Measurements from ENCODE around the gene DPEP1. TPM values are rescaled to one million over a fixed set of nuclear protein-coding genes. Genes with fewer than 3 reads are reported as not detected.

DPEP1 gene
- total RNA-seq, 1 experiment from 2014 or later: 1.7 TPM

GRCh38 chr16:89618109-89618998, 4.9 kb downstream of the DPEP1 start:
- H3K36me3 ChIP-seq (ENCODE audit: insufficient read depth, low read length): no peaks in the 10 kb centered on the region
- H3K79me2 ChIP-seq (ENCODE audit: low read length): no peaks in the 10 kb centered on the region
- H3K27me3 ChIP-seq (ENCODE audit: low read length): no peaks in the 10 kb centered on the region
- no peaks in the 10 kb centered on the region for H3K9me3 ChIP-seq (ENCODE audit: low read length)
- H3K27ac ChIP-seq (ENCODE audit: low read length): no peak overlapping the region
- no peaks in the 10 kb centered on the region; the same call in 1 of the 2 replicates for H4K20me1 ChIP-seq (ENCODE audit: insufficient read depth, low read depth, low read length)
- H3K4me2 ChIP-seq (ENCODE audit: low read depth, low read length, poor library complexity, severe bottlenecking): no peak overlapping the region
- H3K9ac ChIP-seq (ENCODE audit: low read length): no peak overlapping the region
- H3K4me1 ChIP-seq (ENCODE audit: low read length): peaks cover 9% of the 10 kb centered on the region
- H3K9me2 ChIP-seq (replicated peaks; ENCODE audit: insufficient read depth, low read length): no peaks in the 10 kb centered on the region
- no peak overlapping the region for H2AFZ ChIP-seq (ENCODE audit: low read length)
- DNase-seq: no peak
- H3K4me3 ChIP-seq (ENCODE audit: low read length): no peak overlapping the region

DNA sequence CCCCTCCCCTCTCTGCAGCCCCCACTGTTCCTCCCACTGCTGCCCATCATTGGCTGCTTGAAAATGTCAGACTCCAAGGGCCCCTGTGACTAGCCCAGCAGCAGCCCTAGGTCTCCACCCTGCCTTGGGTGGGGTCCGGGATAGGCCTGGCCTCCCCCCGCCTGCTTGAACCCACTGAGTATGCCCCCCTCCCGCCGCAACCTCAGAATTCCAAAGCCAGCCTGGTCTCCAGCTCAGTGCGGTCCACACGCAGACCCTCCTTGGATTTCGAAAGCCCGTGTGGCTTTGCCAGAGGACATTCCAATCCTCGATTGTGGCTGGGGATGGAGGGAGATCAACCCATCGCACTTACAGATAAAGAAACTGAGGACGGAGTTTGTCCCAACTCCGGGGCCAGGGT, 6.4 kb downstream of the DPEP1 start:
- Histone ChIP-seq H3K9me2 (replicated peaks; ENCODE audit: insufficient read depth, low read length) (no peaks in the 10 kb centered on the region), H3K4me2 (ENCODE audit: low read depth, low read length, poor library complexity, severe bottlenecking) (no peak overlapping the region), H3K4me1 (ENCODE audit: low read length) (peaks cover 9% of the 10 kb centered on the region), H3K27ac (ENCODE audit: low read length) (no peak overlapping the region), H3K36me3 (ENCODE audit: insufficient read depth, low read length) (no peaks in the 10 kb centered on the region), H3K9me3 (ENCODE audit: low read length) (no peaks in the 10 kb centered on the region), H4K20me1 (ENCODE audit: insufficient read depth, low read depth, low read length) (no peaks in the 10 kb centered on the region; the same call in 1 of the 2 replicates), H2AFZ (ENCODE audit: low read length) (no peak overlapping the region), H3K27me3 (ENCODE audit: low read length) (no peaks in the 10 kb centered on the region), H3K4me3 (ENCODE audit: low read length) (no peak overlapping the region), H3K9ac (ENCODE audit: low read length) (no peak overlapping the region), H3K79me2 (ENCODE audit: low read length) (no peaks in the 10 kb centered on the region)
- no peak for DNase-seq

GRCh38 chr16:89620406-89620841, 7.0 kb downstream of the DPEP1 start:
- H2AFZ ChIP-seq (ENCODE audit: low read length): no peak overlapping the region; the same call in 1 of the 2 replicates
- no peaks in the 10 kb centered on the region for H3K36me3 ChIP-seq (ENCODE audit: insufficient read depth, low read length)
- H3K4me2 ChIP-seq (ENCODE audit: low read depth, low read length, poor library complexity, severe bottlenecking): peak overlapping the region; percentile 2
- no peaks in the 10 kb centered on the region for H3K27me3 ChIP-seq (ENCODE audit: low read length)
- no peak overlapping the region for H3K4me3 ChIP-seq (ENCODE audit: low read length)
- no peaks in the 10 kb centered on the region for H3K9me2 ChIP-seq (replicated peaks; ENCODE audit: insufficient read depth, low read length)
- no peaks in the 10 kb centered on the region for H3K79me2 ChIP-seq (ENCODE audit: low read length)
- H3K4me1 ChIP-seq (ENCODE audit: low read length): peaks cover 9% of the 10 kb centered on the region
- no peaks in the 10 kb centered on the region for H3K9me3 ChIP-seq (ENCODE audit: low read length)
- no peaks in the 10 kb centered on the region; the same call in 1 of the 2 replicates for H4K20me1 ChIP-seq (ENCODE audit: insufficient read depth, low read depth, low read length)
- H3K9ac ChIP-seq (ENCODE audit: low read length): peak overlapping the region; percentile 33
- H3K27ac ChIP-seq (ENCODE audit: low read length): no peak overlapping the region
- peak; percentile 69 for DNase-seq

DNA sequence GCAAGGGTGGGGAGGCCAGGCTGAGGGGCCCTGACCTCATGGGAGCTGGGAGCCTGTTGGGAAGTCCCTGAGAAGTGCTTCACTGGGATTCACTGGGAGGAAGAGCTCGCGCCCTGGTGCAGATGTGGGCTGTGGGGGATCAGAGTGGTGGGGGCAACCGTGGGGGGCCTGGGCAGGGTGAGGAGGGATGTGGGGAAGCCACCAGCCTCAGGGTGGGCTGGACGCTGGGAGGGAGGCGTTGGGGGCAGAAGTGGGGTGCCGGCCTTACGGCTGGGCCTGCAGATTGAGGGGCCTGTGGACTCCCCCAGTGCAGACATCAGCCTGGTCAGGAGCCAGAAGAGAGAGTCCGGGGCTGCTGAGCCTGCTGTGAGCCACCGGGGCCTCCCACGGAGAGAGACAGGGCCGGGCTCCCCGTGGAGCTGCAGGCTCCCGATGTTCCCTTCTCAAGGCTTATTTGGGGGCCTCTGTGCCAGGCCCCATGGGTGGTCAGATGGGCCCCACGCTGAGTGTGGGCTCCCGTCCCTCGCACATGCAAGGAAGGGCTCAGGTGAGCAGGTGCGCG, 7.8 kb downstream of the DPEP1 start:
- Histone ChIP-seq H3K27ac (ENCODE audit: low read length) (no peak overlapping the region), H3K4me1 (ENCODE audit: low read length) (peaks cover 9% of the 10 kb centered on the region), H4K20me1 (ENCODE audit: insufficient read depth, low read depth, low read length) (no peaks in the 10 kb centered on the region; the same call in 1 of the 2 replicates), H3K27me3 (ENCODE audit: low read length) (no peaks in the 10 kb centered on the region), H2AFZ (ENCODE audit: low read length) (no peak overlapping the region), H3K4me2 (ENCODE audit: low read depth, low read length, poor library complexity, severe bottlenecking) (no peak overlapping the region), H3K9ac (ENCODE audit: low read length) (no peak overlapping the region), H3K9me2 (replicated peaks; ENCODE audit: insufficient read depth, low read length) (no peaks in the 10 kb centered on the region), H3K9me3 (ENCODE audit: low read length) (no peaks in the 10 kb centered on the region), H3K36me3 (ENCODE audit: insufficient read depth, low read length) (no peaks in the 10 kb centered on the region), H3K79me2 (ENCODE audit: low read length) (no peaks in the 10 kb centered on the region), H3K4me3 (ENCODE audit: low read length) (no peak overlapping the region)
- DNase-seq: no peak

DNA sequence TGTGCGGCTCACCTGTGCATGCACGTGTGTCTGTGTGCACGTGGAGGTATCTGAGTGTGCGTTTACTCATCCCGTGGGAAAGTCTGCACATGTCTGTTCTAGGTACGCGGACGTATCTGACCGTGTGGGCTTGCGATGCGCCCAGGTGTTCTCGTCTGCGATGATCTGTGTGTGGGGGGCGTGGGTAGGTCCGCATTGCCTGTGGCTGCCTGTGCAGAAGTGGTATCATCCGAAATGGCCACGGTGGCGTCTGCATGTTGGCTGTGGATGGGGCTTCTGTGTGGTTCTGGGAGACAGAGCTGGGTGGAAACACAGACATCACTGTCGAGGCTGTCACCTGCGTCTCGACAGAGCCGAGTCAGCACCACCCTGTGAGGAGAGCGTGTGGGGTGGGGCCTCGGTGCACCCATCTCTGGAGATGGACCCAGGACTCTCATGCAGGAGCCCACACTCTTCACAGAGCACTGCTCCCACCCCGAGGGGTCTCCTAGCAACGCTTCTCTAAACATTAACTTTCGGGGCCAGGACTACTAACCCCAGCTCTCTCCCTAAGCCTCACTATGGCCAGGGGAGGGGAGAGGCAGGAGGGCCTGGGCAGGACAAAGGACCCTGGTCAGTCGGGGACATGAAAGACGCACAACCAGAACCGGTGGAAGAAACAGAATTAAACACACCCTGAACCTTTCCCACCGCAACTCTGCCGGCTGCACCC, 8.4 kb downstream of the DPEP1 start:
- peaks cover 9% of the 10 kb centered on the region for H3K4me1 ChIP-seq (ENCODE audit: low read length)
- no peak overlapping the region for H3K27ac ChIP-seq (ENCODE audit: low read length)
- H3K9me3 ChIP-seq (ENCODE audit: low read length): no peaks in the 10 kb centered on the region
- H3K9me2 ChIP-seq (replicated peaks; ENCODE audit: insufficient read depth, low read length): no peaks in the 10 kb centered on the region
- no peak overlapping the region for H3K4me3 ChIP-seq (ENCODE audit: low read length)
- H2AFZ ChIP-seq (ENCODE audit: low read length): no peak overlapping the region
- no peaks in the 10 kb centered on the region; the same call in 1 of the 2 replicates for H4K20me1 ChIP-seq (ENCODE audit: insufficient read depth, low read depth, low read length)
- H3K36me3 ChIP-seq (ENCODE audit: insufficient read depth, low read length): no peaks in the 10 kb centered on the region
- no peak overlapping the region for H3K4me2 ChIP-seq (ENCODE audit: low read depth, low read length, poor library complexity, severe bottlenecking)
- no peaks in the 10 kb centered on the region for H3K79me2 ChIP-seq (ENCODE audit: low read length)
- no peak overlapping the region for H3K9ac ChIP-seq (ENCODE audit: low read length)
- no peaks in the 10 kb centered on the region for H3K27me3 ChIP-seq (ENCODE audit: low read length)
- DNase-seq: no peak

DNA sequence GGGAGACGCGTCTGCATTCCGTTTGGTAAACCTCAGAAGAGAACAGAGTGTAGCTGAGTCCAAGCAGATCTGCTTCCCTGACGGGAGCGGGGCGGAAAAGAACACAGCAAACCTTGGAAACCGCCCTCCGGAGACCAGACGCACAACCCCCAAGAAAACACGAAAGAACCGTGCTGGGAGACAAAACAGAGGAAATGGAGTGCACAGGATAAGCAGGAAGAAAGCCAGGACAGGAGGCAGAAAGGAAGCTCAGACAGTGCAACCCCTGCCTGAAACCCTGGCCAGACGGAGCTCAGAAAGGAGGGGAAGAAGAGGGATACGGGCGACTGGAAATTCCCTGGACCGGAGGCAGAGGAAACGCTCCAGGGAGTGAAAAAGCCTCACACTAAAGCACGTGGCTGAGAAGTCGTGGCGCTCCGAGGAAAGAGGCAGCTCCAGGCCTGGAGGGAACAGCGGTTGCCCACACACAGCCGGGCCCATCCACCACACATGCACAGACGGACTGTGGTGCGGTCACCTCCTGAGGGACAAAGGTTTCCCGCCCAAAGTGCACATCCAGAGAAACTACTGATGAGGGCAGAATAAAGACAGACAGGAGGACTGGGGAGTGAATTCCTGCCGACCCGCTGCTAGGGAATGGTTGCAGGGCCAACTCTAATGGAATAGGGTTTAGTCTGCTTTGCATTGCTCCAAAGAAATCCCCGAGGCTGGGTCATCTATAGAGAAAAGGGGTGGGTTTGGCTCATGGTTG, 10.2 kb downstream of the DPEP1 start:
- Histone ChIP-seq H3K9ac (ENCODE audit: low read length) (no peak overlapping the region), H3K4me2 (ENCODE audit: low read depth, low read length, poor library complexity, severe bottlenecking) (no peak overlapping the region), H3K36me3 (ENCODE audit: insufficient read depth, low read length) (no peaks in the 10 kb centered on the region), H3K4me3 (ENCODE audit: low read length) (no peak overlapping the region), H3K9me3 (ENCODE audit: low read length) (no peaks in the 10 kb centered on the region), H3K4me1 (ENCODE audit: low read length) (peaks cover 9% of the 10 kb centered on the region), H3K27ac (ENCODE audit: low read length) (no peak overlapping the region), H2AFZ (ENCODE audit: low read length) (no peak overlapping the region), H4K20me1 (ENCODE audit: insufficient read depth, low read depth, low read length) (no peaks in the 10 kb centered on the region; the same call in 1 of the 2 replicates), H3K79me2 (ENCODE audit: low read length) (no peaks in the 10 kb centered on the region), H3K27me3 (ENCODE audit: low read length) (no peaks in the 10 kb centered on the region), H3K9me2 (replicated peaks; ENCODE audit: insufficient read depth, low read length) (no peaks in the 10 kb centered on the region)
- DNase-seq: no peak

DNA sequence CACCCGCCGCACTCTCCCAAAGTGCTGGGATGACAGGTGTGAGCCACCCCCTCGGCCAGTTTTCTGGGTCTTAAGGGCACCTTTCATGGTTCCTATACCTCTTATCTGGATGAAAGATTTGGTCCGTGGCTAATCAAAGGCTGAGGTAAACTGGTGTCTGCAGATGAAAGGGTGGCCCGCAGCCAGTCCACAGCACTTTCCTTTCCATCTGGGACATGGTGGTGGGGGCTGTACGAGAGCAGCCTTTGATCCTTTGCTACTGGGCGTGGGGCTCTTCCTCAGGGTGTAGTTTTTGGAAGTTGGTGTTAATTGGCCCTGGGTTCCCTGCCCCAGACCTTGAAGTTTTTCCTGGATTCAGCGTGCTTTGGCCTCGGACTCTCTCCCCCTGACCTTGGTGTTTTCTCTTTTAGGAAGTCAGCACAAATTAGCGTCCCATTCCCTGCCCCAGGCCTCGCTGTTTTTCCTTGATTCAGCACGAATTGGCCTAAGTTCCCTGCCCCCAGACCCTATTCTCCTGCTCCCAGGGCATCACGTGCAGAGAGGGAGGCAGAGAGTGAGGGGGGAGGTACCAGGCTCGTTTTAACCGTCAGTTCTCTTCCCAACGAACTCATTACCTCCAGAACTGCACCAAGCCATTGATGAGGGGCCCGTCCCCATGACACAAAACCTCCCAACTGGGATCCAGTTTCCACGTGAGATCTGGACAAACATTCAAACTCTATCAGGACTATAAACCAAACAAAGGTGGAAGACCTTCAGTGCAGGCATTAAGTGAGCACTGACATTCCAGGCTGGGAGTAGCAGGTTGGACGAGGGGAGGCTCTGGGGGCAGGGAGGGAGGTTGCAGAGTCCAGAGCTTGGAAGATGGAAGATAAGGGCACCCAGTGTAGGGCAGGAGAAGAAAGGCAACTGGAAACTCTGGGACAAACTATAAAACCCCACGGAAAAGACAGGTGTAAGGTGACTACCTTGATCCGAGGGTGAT, 11.6 kb downstream of the DPEP1 start:
- Histone ChIP-seq H3K36me3 (ENCODE audit: insufficient read depth, low read length) (no peaks in the 10 kb centered on the region), H3K4me1 (ENCODE audit: low read length) (peaks cover 7% of the 10 kb centered on the region), H3K9me3 (ENCODE audit: low read length) (no peaks in the 10 kb centered on the region), H3K9ac (ENCODE audit: low read length) (no peak overlapping the region), H3K4me3 (ENCODE audit: low read length) (no peak overlapping the region), H3K27me3 (ENCODE audit: low read length) (no peaks in the 10 kb centered on the region), H3K9me2 (replicated peaks; ENCODE audit: insufficient read depth, low read length) (no peaks in the 10 kb centered on the region), H3K4me2 (ENCODE audit: low read depth, low read length, poor library complexity, severe bottlenecking) (no peak overlapping the region), H3K27ac (ENCODE audit: low read length) (no peak overlapping the region), H4K20me1 (ENCODE audit: insufficient read depth, low read depth, low read length) (no peaks in the 10 kb centered on the region; the same call in 1 of the 2 replicates), H3K79me2 (ENCODE audit: low read length) (no peaks in the 10 kb centered on the region), H2AFZ (ENCODE audit: low read length) (no peak overlapping the region)
- no peak for DNase-seq

All from Karpas-422 (cell line).